A549 (cell line): ENCODE measurements around the gene IGSF23. TPM values are rescaled to one million over a fixed set of nuclear protein-coding genes. Genes with fewer than 3 reads are reported as not detected.

Source experiments
- BHLHE40 ChIP-seq: IDR thresholded peaks from 2 replicates; pipeline ENCODE4 v1.6.1; 2012; ENCODE audit warnings: low read depth, low read length, inconsistent platforms
- CEBPB ChIP-seq, 2 experiments: fragments of >200 bp in 1 of 2; sonication (Bioruptor Twin) in 1 of 2; formaldehyde crosslinking in 1 of 2; IDR thresholded peaks; 2 replicates each; pipeline ENCODE4 v1.6.1; 2012 to 2016
- E2F6 ChIP-seq: IDR thresholded peaks from 2 replicates; pipeline ENCODE4 v1.6.1; 2012; ENCODE audit warnings: low read depth, borderline replicate concordance
- EHF ChIP-seq: fragments of 250-450 bp; sonication (Bioruptor Pico); IDR thresholded peaks from 2 replicates; pipeline ENCODE4 v1.5.0; 2020; ENCODE audit warnings: mild to moderate bottlenecking
- EHMT2 ChIP-seq: fragments of 200-600 bp; sonication (generic); IDR thresholded peaks from 2 replicates; pipeline ENCODE4 v1.6.1; 2016; ENCODE audit warnings: antibody characterized with exemption, low read depth, mild to moderate bottlenecking, moderate library complexity
- ESRRA ChIP-seq: fragments of 150-350 bp; IDR thresholded peaks from 2 replicates; pipeline ENCODE4 v1.6.1; 2014; ENCODE audit warnings: mild to moderate bottlenecking, low read length, borderline replicate concordance
- FOSB ChIP-seq: fragments of 250-450 bp; sonication (Bioruptor Pico); IDR thresholded peaks from 2 replicates; pipeline ENCODE4 v1.5.0; 2020; ENCODE audit warnings: mild to moderate bottlenecking, moderate library complexity
- FOSL2 ChIP-seq, 2 experiments: fragments of 450-650 bp in 1 of 2; fragments of >200 bp in 1 of 2; sonication (Bioruptor Twin) in 1 of 2; formaldehyde crosslinking; IDR thresholded peaks; 2 replicates each; pipeline versions ENCODE4 v1.5.0 to v1.6.1; 2016 to 2020; ENCODE audit warnings: mild to moderate bottlenecking in 1 of 2, moderate library complexity in 1 of 2
- FOXS1 ChIP-seq: fragments of 250-450 bp; sonication (Bioruptor Pico); IDR thresholded peaks from 2 replicates; pipeline ENCODE4 v1.5.0; 2020; ENCODE audit warnings: mild to moderate bottlenecking, moderate library complexity
- GATA3 ChIP-seq: IDR thresholded peaks from 2 replicates; pipeline ENCODE4 v1.6.1; 2012; ENCODE audit warnings: borderline replicate concordance
- HDAC2 ChIP-seq: fragments of 200-600 bp; sonication (generic); IDR thresholded peaks from 2 replicates; pipeline ENCODE4 v1.6.1; 2016
- HES2 ChIP-seq: fragments of >200 bp; sonication (Bioruptor Twin); formaldehyde crosslinking; IDR thresholded peaks from 2 replicates; pipeline ENCODE4 v1.6.1; 2016
- HEYL ChIP-seq: fragments of 250-450 bp; sonication (Bioruptor Pico); IDR thresholded peaks from 2 replicates; pipeline ENCODE4 v1.8.0; 2021; ENCODE audit warnings: mild to moderate bottlenecking, moderate library complexity
- HMGXB4 ChIP-seq: fragments of 250-450 bp; sonication (Bioruptor Pico); IDR thresholded peaks from 2 replicates; pipeline ENCODE4 v1.5.0; 2021; ENCODE audit warnings: mild to moderate bottlenecking, moderate library complexity, borderline replicate concordance
- HOXB13 ChIP-seq: fragments of 250-450 bp; sonication (Bioruptor Pico); IDR thresholded peaks from 2 replicates; pipeline ENCODE4 v1.5.0; 2020; ENCODE audit warnings: low read depth, mild to moderate bottlenecking, moderate library complexity
- HOXB5 ChIP-seq: fragments of 250-450 bp; sonication (Bioruptor Pico); IDR thresholded peaks from 2 replicates; pipeline ENCODE4 v1.5.0; 2020; ENCODE audit warnings: mild to moderate bottlenecking, moderate library complexity
- JUN ChIP-seq, 2 experiments: fragments of >200 bp; sonication (Bioruptor Twin); formaldehyde crosslinking; IDR thresholded peaks; 2 replicates in 1 of 2; 3 replicates in 1 of 2; pipeline ENCODE4 v1.6.1; 2016 to 2017
- KDM1A ChIP-seq: fragments of 200-600 bp; sonication (generic); IDR thresholded peaks from 2 replicates; pipeline ENCODE4 v1.6.1; 2016; ENCODE audit warnings: low read depth, mild to moderate bottlenecking
- MAX ChIP-seq: IDR thresholded peaks from 2 replicates; pipeline ENCODE4 v1.6.1; 2012
- MAZ ChIP-seq: fragments of 150-350 bp; IDR thresholded peaks from 2 replicates; pipeline ENCODE4 v1.6.1; 2014; ENCODE audit warnings: antibody characterized with exemption, low read depth, low read length, borderline replicate concordance
- MYC ChIP-seq: IDR thresholded peaks from 2 replicates; pipeline ENCODE4 v1.6.1; 2012; ENCODE audit warnings: mild to moderate bottlenecking, inconsistent platforms, low read length, improper control_type of control experiment, borderline replicate concordance
- NFE2L2 ChIP-seq: fragments of 150-350 bp; conservative IDR thresholded peaks from 2 replicates; pipeline ENCODE4 v1.6.1; 2014; ENCODE audit warnings: low read length
- NPAS2 ChIP-seq: fragments of 250-450 bp; sonication (Bioruptor Pico); IDR thresholded peaks from 2 replicates; pipeline ENCODE4 v1.8.0; 2022; ENCODE audit warnings: mild to moderate bottlenecking, moderate library complexity, borderline replicate concordance
- NR3C1 ChIP-seq: fragments of >200 bp; sonication (Bioruptor Twin); formaldehyde crosslinking; IDR thresholded peaks from 3 replicates; pipeline ENCODE4 v1.6.1; 2017
- PBX3 ChIP-seq: IDR thresholded peaks from 2 replicates; pipeline ENCODE4 v1.6.1; 2012
- PHF8 ChIP-seq: fragments of 200-600 bp; sonication (generic); IDR thresholded peaks from 2 replicates; pipeline ENCODE4 v1.6.1; 2016; ENCODE audit warnings: low read depth, mild to moderate bottlenecking, antibody characterized with exemption, moderate library complexity, borderline replicate concordance
- POLR2AphosphoS2 ChIP-seq: conservative IDR thresholded peaks from 2 replicates; pipeline ENCODE4 v1.6.1; 2012; ENCODE audit warnings: low read length, improper control_type of control experiment, inconsistent platforms
- RAD21 ChIP-seq, 2 experiments: fragments of >200 bp in 1 of 2; sonication (Bioruptor Twin) in 1 of 2; formaldehyde crosslinking in 1 of 2; IDR thresholded peaks in 1 of 2; conservative IDR thresholded peaks in 1 of 2; 2 replicates in 1 of 2; 3 replicates in 1 of 2; pipeline ENCODE4 v1.6.1; 2012 to 2018; ENCODE audit warnings: inconsistent platforms in 1 of 2
- REST ChIP-seq: fragments of 200-600 bp; sonication (generic); IDR thresholded peaks from 2 replicates; pipeline ENCODE4 v1.6.1; 2016; ENCODE audit warnings: antibody characterized with exemption, mild to moderate bottlenecking, moderate library complexity
- RFX5 ChIP-seq: fragments of 450-650 bp; IDR thresholded peaks from 2 replicates; pipeline ENCODE4 v1.7.1; 2014; ENCODE audit warnings: antibody characterized with exemption, mild to moderate bottlenecking, moderate library complexity
- RNF2 ChIP-seq: fragments of 200-600 bp; sonication (generic); IDR thresholded peaks from 2 replicates; pipeline ENCODE4 v1.6.1; 2016; ENCODE audit warnings: low read depth, mild to moderate bottlenecking, antibody characterized with exemption, moderate library complexity, borderline replicate concordance
- SMC3 ChIP-seq: fragments of >200 bp; sonication (Bioruptor Twin); formaldehyde crosslinking; IDR thresholded peaks from 3 replicates; pipeline ENCODE4 v1.6.1; 2018; ENCODE audit warnings: inconsistent platforms
- SREBF2 ChIP-seq: fragments of 450-650 bp; IDR thresholded peaks from 2 replicates; pipeline ENCODE4 v1.6.1; 2014; ENCODE audit warnings: mild to moderate bottlenecking, moderate library complexity
- TP53 ChIP-seq: fragments of 250-450 bp; sonication (Bioruptor Pico); IDR thresholded peaks from 2 replicates; pipeline ENCODE4 v1.5.0; 2021; ENCODE audit warnings: mild to moderate bottlenecking, moderate library complexity
- ZNF302 ChIP-seq: fragments of 250-450 bp; sonication (Bioruptor Pico); IDR thresholded peaks from 2 replicates; pipeline ENCODE4 v1.9.0; 2021; ENCODE audit warnings: inconsistent platforms, mild to moderate bottlenecking, moderate library complexity
- ZSCAN20 ChIP-seq: fragments of 250-450 bp; sonication (Bioruptor Pico); IDR thresholded peaks from 2 replicates; pipeline ENCODE4 v1.8.0; 2022; ENCODE audit warnings: mild to moderate bottlenecking, moderate library complexity
- polyA plus RNA-seq, 4 experiments: library from polyadenylated mRNA; depleted of rRNA in 3 of 4; stranded (reverse); fragments of >200 nt; fragmentation: RNase III in 1 of 4; extraction: RNeasy Plus Mini Kit Qiagen cat#74134 plus additional on column Dnase treatment in 1 of 4; gene quantifications; 2 replicates in 3 of 4; 3 replicates in 1 of 4; pipeline ENCODE4 v1.2.3, GENCODE V29; 2011 to 2017

The IGSF23 gene
- polyA plus RNA-seq, 2 of the 4 experiments (the other 2 are of a cell fraction) = 0.14 to 0.35 TPM

GRCh38 chr19:44685877-44686276, 72.5 kb downstream of the IGSF23 start (continued):
- TF ChIP-seq POLR2AphosphoS2 (no peak; the same call in 1 of the 2 replicates), PHF8 (no peak), CEBPB (IDR thresholded peaks at IDR 0.05) (no peak), EHF (CRISPR knock-in tag) (peak; percentile 86; the same call in 1 of the 2 replicates), NFE2L2 (peak; percentile 34; the same call in 1 of the 2 replicates), BHLHE40 (no peak), HEYL (CRISPR knock-in tag) (no peak), E2F6 (no peak), MAX (no peak), FOXS1 (CRISPR knock-in tag) (no peak), KDM1A (no peak), MAZ (no peak), FOSL2 (IDR thresholded peaks at IDR 0.05) (0 out of 2 replicates have a peak, but pooled peaks have one; percentile 30), FOSL2 (CRISPR knock-in tag; IDR thresholded peaks at IDR 0.05) (peak; percentile 77), FOSB (0 out of 2 replicates have a peak, but pooled peaks have one; percentile 65), RFX5 (no peak), ZNF302 (CRISPR knock-in tag) (0 out of 2 replicates have a peak, but pooled peaks have one; percentile 26), HDAC2 (no peak), HES2 (no peak), RAD21 (conservative IDR thresholded peaks at IDR 0.05 in 1 of 2, IDR thresholded peaks at IDR 0.05 in 1 of 2) (no peak), REST (no peak), HOXB5 (CRISPR knock-in tag) (no peak), GATA3 (no peak), PBX3 (no peak), TP53 (CRISPR knock-in tag) (no peak), NR3C1 (no peak), RNF2 (no peak), NPAS2 (no peak), HOXB13 (CRISPR knock-in tag) (no peak), SREBF2 (no peak), MYC (no peak), EHMT2 (no peak), JUN (IDR thresholded peaks at IDR 0.05) (no peak), HMGXB4 (no peak), SMC3 (no peak), ESRRA (no peak), ZSCAN20 (CRISPR knock-in tag) (no peak)
- TF ChIP-seq, all 56 proteins: peak for 10
